Measurements from ENCODE around the gene SLC24A3.
A peak's percentile ranks its signal among the peaks of the same experiment; 100 is the strongest.

SLC24A3 gene

GRCh38 chr20:19660808-19661378 lies 448.5 kb downstream of the SLC24A3 start:
- no peak for DNase-seq (ENCODE audit: low spot score)
- TF ChIP-seq, protein P1, sequence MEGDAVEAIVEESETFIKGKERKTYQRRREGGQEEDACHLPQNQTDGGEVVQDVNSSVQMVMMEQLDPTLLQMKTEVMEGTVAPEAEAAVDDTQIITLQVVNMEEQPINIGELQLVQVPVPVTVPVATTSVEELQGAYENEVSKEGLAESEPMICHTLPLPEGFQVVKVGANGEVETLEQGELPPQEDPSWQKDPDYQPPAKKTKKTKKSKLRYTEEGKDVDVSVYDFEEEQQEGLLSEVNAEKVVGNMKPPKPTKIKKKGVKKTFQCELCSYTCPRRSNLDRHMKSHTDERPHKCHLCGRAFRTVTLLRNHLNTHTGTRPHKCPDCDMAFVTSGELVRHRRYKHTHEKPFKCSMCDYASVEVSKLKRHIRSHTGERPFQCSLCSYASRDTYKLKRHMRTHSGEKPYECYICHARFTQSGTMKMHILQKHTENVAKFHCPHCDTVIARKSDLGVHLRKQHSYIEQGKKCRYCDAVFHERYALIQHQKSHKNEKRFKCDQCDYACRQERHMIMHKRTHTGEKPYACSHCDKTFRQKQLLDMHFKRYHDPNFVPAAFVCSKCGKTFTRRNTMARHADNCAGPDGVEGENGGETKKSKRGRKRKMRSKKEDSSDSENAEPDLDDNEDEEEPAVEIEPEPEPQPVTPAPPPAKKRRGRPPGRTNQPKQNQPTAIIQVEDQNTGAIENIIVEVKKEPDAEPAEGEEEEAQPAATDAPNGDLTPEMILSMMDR (IDR thresholded peaks at IDR 0.05; ENCODE audit: borderline replicate concordance, control extremely low read depth, extremely low read depth, insufficient read depth, missing control alignments) = no peak
- in situ Hi-C loops (cut with MboI; ENCODE audit: low sequenced_read_pairs, unreplicated experiment) = loop anchor here (25.0 kb wide), 1 partner anchor 449 kb away; the partner anchor contains the start of gene SLC24A3

- in situ Hi-C loops (cut with MboI; ENCODE audit: low sequenced_read_pairs, unreplicated experiment) = loop anchor here (25.0 kb wide), 1 partner anchor 450 kb away; the partner anchor contains the start of gene SLC24A3
- DNase-seq (ENCODE audit: low spot score) = peak; percentile 65
- TF ChIP-seq, protein P1 (IDR thresholded peaks at IDR 0.05; ENCODE audit: borderline replicate concordance, control extremely low read depth, extremely low read depth, insufficient read depth, missing control alignments) = peak; percentile 95
Measured at GRCh38 chr20:19661717-19662636, 449.5 kb downstream of the SLC24A3 start.

GRCh38 chr20:19662637-19662995 lies 450.2 kb downstream of the SLC24A3 start:
- TF ChIP-seq, protein P1 (IDR thresholded peaks at IDR 0.05; ENCODE audit: borderline replicate concordance, control extremely low read depth, extremely low read depth, insufficient read depth, missing control alignments) = no peak
- in situ Hi-C loops (cut with MboI; ENCODE audit: low sequenced_read_pairs, unreplicated experiment) = loop anchor here (25.0 kb wide), 1 partner anchor 450 kb away; the partner anchor contains the start of gene SLC24A3
- no peak for DNase-seq (ENCODE audit: low spot score)

DNA sequence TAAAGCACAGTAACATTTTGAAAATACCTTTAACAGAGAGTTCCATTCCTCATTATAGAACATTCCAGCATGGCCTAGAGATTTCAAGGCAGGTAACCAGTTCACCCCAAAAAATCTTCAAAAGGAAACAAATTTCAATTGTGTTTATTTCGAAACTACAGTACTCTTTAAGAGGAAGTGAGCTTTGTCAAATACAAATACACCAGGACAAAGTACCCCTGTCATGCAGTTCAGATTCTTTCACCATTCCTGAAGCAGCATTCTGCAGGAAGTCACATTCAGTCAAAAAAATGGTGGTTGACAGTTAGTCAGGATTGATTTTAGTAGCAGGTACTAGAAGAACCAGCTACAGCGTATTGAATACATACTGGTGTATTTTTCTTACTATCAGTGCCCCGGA lies 456.0 kb downstream of the SLC24A3 start:
- TF ChIP-seq, protein P1 (IDR thresholded peaks at IDR 0.05; ENCODE audit: borderline replicate concordance, control extremely low read depth, extremely low read depth, insufficient read depth, missing control alignments) = no peak
- in situ Hi-C loops (cut with MboI; ENCODE audit: low sequenced_read_pairs, unreplicated experiment) = loop anchor here (25.0 kb wide), 1 partner anchor 456 kb away; the partner anchor contains the start of gene SLC24A3
- DNase-seq (ENCODE audit: low spot score) = no peak

DNA sequence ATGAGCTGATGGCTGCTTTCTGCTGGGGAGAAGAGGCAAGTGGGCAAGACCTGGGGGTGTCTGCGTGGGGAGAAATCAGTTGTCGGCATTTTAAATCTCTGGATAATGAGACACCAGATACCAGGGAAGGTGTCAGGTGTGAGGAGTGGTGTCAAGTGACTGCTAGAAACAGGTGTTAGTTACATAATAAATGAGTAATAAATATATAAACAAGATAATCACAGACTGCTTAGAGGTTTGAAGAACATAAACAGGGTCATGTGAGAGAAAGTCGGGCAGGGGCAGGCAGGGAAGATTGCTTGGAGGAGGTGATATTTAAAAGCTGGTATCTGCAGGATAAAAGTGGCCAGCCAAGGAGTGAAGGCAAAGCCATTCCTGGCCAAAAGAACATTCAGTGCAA lies 458.4 kb downstream of the SLC24A3 start:
- TF ChIP-seq, protein P1 (IDR thresholded peaks at IDR 0.05; ENCODE audit: borderline replicate concordance, control extremely low read depth, extremely low read depth, insufficient read depth, missing control alignments) = no peak
- no peak for DNase-seq (ENCODE audit: low spot score)
- in situ Hi-C loops (cut with MboI; ENCODE audit: low sequenced_read_pairs, unreplicated experiment) = loop anchor here (25.0 kb wide), 1 partner anchor 459 kb away; the partner anchor contains the start of gene SLC24A3

DNA sequence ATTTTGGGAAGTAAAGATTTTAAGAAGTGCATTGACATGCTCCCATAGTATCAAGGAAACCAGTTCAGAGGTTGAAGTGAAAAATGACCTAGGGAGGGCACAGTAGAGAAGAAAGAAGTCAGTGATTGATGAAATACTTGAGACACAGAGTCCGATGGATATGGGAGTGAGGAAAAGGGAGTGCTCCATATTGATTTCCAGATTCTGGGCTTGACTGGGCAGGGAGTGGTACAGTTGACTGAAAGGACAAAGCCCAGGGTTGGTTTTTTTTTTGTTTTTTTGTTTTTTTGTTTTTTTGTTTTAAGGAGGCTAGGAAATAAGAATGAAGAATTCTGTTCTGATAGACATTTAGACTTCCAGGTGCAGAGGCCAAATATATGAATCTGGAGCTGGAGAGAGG lies 458.9 kb downstream of the SLC24A3 start:
- TF ChIP-seq, protein P1 (IDR thresholded peaks at IDR 0.05; ENCODE audit: borderline replicate concordance, control extremely low read depth, extremely low read depth, insufficient read depth, missing control alignments) = no peak
- in situ Hi-C loops (cut with MboI; ENCODE audit: low sequenced_read_pairs, unreplicated experiment) = loop anchor here (25.0 kb wide), 1 partner anchor 459 kb away; the partner anchor contains the start of gene SLC24A3
- DNase-seq (ENCODE audit: low spot score) = no peak
